ENCODE results near the gene CCDC85B. TPM values are rescaled to one million over a fixed set of nuclear protein-coding genes. Genes with fewer than 3 reads are reported as not detected.

The CCDC85B gene
- polyA plus RNA-seq (2013), result 4.9 and 5.3 TPM in 2 replicates

- H2AFZ ChIP-seq (ENCODE audit: insufficient read depth, low read length, poor library complexity), result peak within 1 kb of the TSS; percentile 89
- H3K36me3 ChIP-seq (ENCODE audit: control insufficient read depth in 1 of 2, insufficient read depth in 2 of 2, low read length in 2 of 2), result peaks cover 9 to 16% of the 10 kb centered on the region in 2 experiments
- peak within 1 kb of the TSS; percentile 70 for H4K12ac ChIP-seq (ENCODE audit: low read depth, low read length)
- peaks cover 13 to 26% of the 10 kb centered on the region in 2 experiments for H3K4me1 ChIP-seq (ENCODE audit: control insufficient read depth in 1 of 2, insufficient read depth in 2 of 2, low read length in 2 of 2)
- H3K9me3 ChIP-seq (ENCODE audit: insufficient read depth, low read depth, low read length), result no peaks in the 10 kb centered on the region
- no CpG with 5 or more reads among the region's 94 CpGs for WGBS (ENCODE audit: extremely low coverage, insufficient coverage, insufficient read length)
- no peaks in the 10 kb centered on the region for H3K27me3 ChIP-seq (ENCODE audit: insufficient read depth, low read length)
- peak within 1 kb of the TSS; percentile 69 for H4K8ac ChIP-seq (ENCODE audit: low read depth, low read length)
- peak within 1 kb of the TSS; percentile 60 for H2AK5ac ChIP-seq (ENCODE audit: low read length)
- H3K9ac ChIP-seq (ENCODE audit: low read length), result peak within 1 kb of the TSS; percentile 67
- H2BK12ac ChIP-seq (ENCODE audit: low read length), result peak within 1 kb of the TSS; percentile 25
- peaks cover 11% of the 10 kb centered on the region for H3K79me2 ChIP-seq (ENCODE audit: control insufficient read depth, insufficient read depth, low read length, poor library complexity)
- peak; percentile 95 to 97 for DNase-seq
- H2BK120ac ChIP-seq (ENCODE audit: insufficient read depth, low read length, poor library complexity), result peak within 1 kb of the TSS; percentile 59
- peak within 1 kb of the TSS; percentile 29 for H4K91ac ChIP-seq (ENCODE audit: low read depth, low read length)
- peak within 1 kb of the TSS; percentile 61 for H2BK5ac ChIP-seq (ENCODE audit: low read depth, low read length, poor library complexity)
- H3K79me1 ChIP-seq (ENCODE audit: low read length), result peaks cover 24% of the 10 kb centered on the region
- peak within 1 kb of the TSS; percentile 69 for H3K4me3 ChIP-seq (ENCODE audit: low read depth, low read length)
- peak within 1 kb of the TSS; percentile 85 for H3K14ac ChIP-seq (ENCODE audit: low read length)
- H3K4ac ChIP-seq (ENCODE audit: low read depth, low read length), result peak within 1 kb of the TSS; percentile 57
- H3K23ac ChIP-seq (ENCODE audit: low read length), result no peak within 1 kb of the TSS
- H3K18ac ChIP-seq (ENCODE audit: low read length), result peak within 1 kb of the TSS; percentile 91
- peak within 1 kb of the TSS; percentile 96 for H3K4me2 ChIP-seq (ENCODE audit: low read length)
- peak within 1 kb of the TSS; percentile 38 for H3K27ac ChIP-seq (ENCODE audit: low read depth, low read length)
Measured at GRCh38 chr11:65890324-65891218, at the start of gene CCDC85B. TSS of gene CCDC85B (plus strand) at chr11:65890673. CDS start at chr11:65890784, 111 bp downstream.

- no peak overlapping the region for H2BK12ac ChIP-seq (ENCODE audit: low read length)
- no peak overlapping the region for H3K4me3 ChIP-seq (ENCODE audit: low read depth, low read length)
- no peak overlapping the region for H2BK120ac ChIP-seq (ENCODE audit: insufficient read depth, low read length, poor library complexity)
- H4K12ac ChIP-seq (ENCODE audit: low read depth, low read length), result no peak overlapping the region
- H3K9ac ChIP-seq (ENCODE audit: low read length), result no peak overlapping the region
- H3K9me3 ChIP-seq (ENCODE audit: insufficient read depth, low read depth, low read length), result no peaks in the 10 kb centered on the region
- H3K79me2 ChIP-seq (ENCODE audit: control insufficient read depth, insufficient read depth, low read length, poor library complexity), result no peaks in the 10 kb centered on the region
- no peaks in the 10 kb centered on the region for H3K27me3 ChIP-seq (ENCODE audit: insufficient read depth, low read length)
- H3K23ac ChIP-seq (ENCODE audit: low read length), result no peak overlapping the region
- no peaks in the 10 kb centered on the region for H3K36me3 ChIP-seq (ENCODE audit: control insufficient read depth in 1 of 2, insufficient read depth in 2 of 2, low read length in 2 of 2)
- no peak overlapping the region for H4K8ac ChIP-seq (ENCODE audit: low read depth, low read length)
- no peak overlapping the region for H2AFZ ChIP-seq (ENCODE audit: insufficient read depth, low read length, poor library complexity)
- no peak overlapping the region for H2AK5ac ChIP-seq (ENCODE audit: low read length)
- no peak overlapping the region for H3K27ac ChIP-seq (ENCODE audit: low read depth, low read length)
- H3K4me2 ChIP-seq (ENCODE audit: low read length), result no peak overlapping the region
- H3K4ac ChIP-seq (ENCODE audit: low read depth, low read length), result no peak overlapping the region
- H2BK5ac ChIP-seq (ENCODE audit: low read depth, low read length, poor library complexity), result no peak overlapping the region
- H4K91ac ChIP-seq (ENCODE audit: low read depth, low read length), result no peak overlapping the region
- H3K79me1 ChIP-seq (ENCODE audit: low read length), result no peaks in the 10 kb centered on the region
- peak; percentile 62 to 71 for DNase-seq
- no peak overlapping the region for H3K18ac ChIP-seq (ENCODE audit: low read length)
- no peak overlapping the region for H3K14ac ChIP-seq (ENCODE audit: low read length)
- no CpG with 5 or more reads among the region's 4 CpGs for WGBS (ENCODE audit: extremely low coverage, insufficient coverage, insufficient read length)
- no peaks in the 10 kb centered on the region for H3K4me1 ChIP-seq (ENCODE audit: control insufficient read depth in 1 of 2, insufficient read depth in 2 of 2, low read length in 2 of 2)
Measured at GRCh38 chr11:65842144-65842543, 48.3 kb upstream of the CCDC85B start.

DNA sequence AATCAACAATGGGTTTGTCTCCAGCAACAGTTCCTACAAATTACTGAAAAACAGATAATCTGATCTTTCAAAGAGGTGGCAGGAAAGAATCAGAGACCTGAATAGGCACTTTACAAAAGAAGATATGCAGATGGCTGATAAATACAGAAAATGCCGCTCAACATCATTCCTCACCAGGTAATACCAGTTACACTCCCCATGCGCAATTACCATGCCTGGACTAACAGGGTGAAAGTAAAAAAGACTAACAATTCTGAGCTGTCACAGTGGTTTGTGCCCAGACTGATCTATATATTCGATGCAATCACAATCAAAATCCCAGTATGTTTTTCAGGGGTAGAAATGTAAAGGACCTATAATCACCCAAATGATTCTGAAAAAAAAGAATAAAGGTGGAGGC lies 46.7 kb upstream of the CCDC85B start:
- DNase-seq, result peak; percentile 88 to 96
- Histone ChIP-seq H2BK12ac (ENCODE audit: low read length) (no peak overlapping the region), H3K79me2 (ENCODE audit: control insufficient read depth, insufficient read depth, low read length, poor library complexity) (no peaks in the 10 kb centered on the region), H3K4me3 (ENCODE audit: low read depth, low read length) (no peak overlapping the region), H3K27ac (ENCODE audit: low read depth, low read length) (no peak overlapping the region), H3K4ac (ENCODE audit: low read depth, low read length) (no peak overlapping the region), H3K9ac (ENCODE audit: low read length) (no peak overlapping the region), H3K27me3 (ENCODE audit: insufficient read depth, low read length) (no peaks in the 10 kb centered on the region), H2BK5ac (ENCODE audit: low read depth, low read length, poor library complexity) (no peak overlapping the region), H4K12ac (ENCODE audit: low read depth, low read length) (no peak overlapping the region), H3K14ac (ENCODE audit: low read length) (no peak overlapping the region), H3K4me2 (ENCODE audit: low read length) (no peak overlapping the region), H3K36me3 (ENCODE audit: control insufficient read depth in 1 of 2, insufficient read depth in 2 of 2, low read length in 2 of 2) (no peaks in the 10 kb centered on the region), H3K18ac (ENCODE audit: low read length) (no peak overlapping the region), H4K91ac (ENCODE audit: low read depth, low read length) (no peak overlapping the region), H3K9me3 (ENCODE audit: insufficient read depth, low read depth, low read length) (no peaks in the 10 kb centered on the region), H2AFZ (ENCODE audit: insufficient read depth, low read length, poor library complexity) (no peak overlapping the region), H4K8ac (ENCODE audit: low read depth, low read length) (no peak overlapping the region), H2BK120ac (ENCODE audit: insufficient read depth, low read length, poor library complexity) (no peak overlapping the region), H3K23ac (ENCODE audit: low read length) (no peak overlapping the region), H3K79me1 (ENCODE audit: low read length) (no peaks in the 10 kb centered on the region), H2AK5ac (ENCODE audit: low read length) (no peak overlapping the region), H3K4me1 (ENCODE audit: control insufficient read depth in 1 of 2, insufficient read depth in 2 of 2, low read length in 2 of 2) (no peaks in the 10 kb centered on the region)
- WGBS (ENCODE audit: extremely low coverage, insufficient coverage, insufficient read length), result no CpG with 5 or more reads among the region's 3 CpGs

DNA sequence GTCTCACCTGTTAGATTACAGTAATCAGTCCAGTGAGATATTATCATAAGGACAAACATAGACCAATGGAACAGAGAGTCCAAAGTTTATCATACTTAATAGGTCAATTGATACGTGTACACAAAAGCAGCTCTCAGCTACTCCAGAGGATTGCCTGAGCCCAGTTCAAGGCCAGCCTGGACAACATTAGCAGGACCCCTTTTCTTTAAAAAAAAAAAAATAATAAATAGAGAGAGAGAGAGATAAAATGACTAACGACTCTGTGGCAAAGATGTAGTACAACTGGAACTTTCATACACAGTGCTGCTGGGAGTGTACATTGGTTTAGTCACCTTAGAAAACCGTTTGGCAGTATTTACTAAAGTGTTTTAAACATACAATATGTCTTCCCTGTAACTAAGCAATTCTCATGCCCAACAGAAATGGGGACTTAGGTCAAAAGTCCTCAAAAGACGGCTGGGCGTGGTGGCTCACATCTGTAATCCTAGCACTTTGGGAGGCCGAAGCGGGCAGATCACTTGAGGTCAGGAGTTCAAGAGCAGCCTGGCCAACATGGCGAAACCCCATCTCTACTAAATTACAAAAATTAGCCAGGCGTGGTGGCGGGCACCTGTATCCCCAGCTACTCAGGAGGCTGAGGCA lies 46.1 kb upstream of the CCDC85B start:
- Histone ChIP-seq H3K4me3 (ENCODE audit: low read depth, low read length) (no peak overlapping the region), H2BK120ac (ENCODE audit: insufficient read depth, low read length, poor library complexity) (no peak overlapping the region), H3K79me2 (ENCODE audit: control insufficient read depth, insufficient read depth, low read length, poor library complexity) (no peaks in the 10 kb centered on the region), H4K91ac (ENCODE audit: low read depth, low read length) (no peak overlapping the region), H2BK5ac (ENCODE audit: low read depth, low read length, poor library complexity) (no peak overlapping the region), H3K4me1 (ENCODE audit: control insufficient read depth in 1 of 2, insufficient read depth in 2 of 2, low read length in 2 of 2) (no peaks in the 10 kb centered on the region), H4K8ac (ENCODE audit: low read depth, low read length) (no peak overlapping the region), H3K27ac (ENCODE audit: low read depth, low read length) (no peak overlapping the region), H2AFZ (ENCODE audit: insufficient read depth, low read length, poor library complexity) (no peak overlapping the region), H3K79me1 (ENCODE audit: low read length) (no peaks in the 10 kb centered on the region), H2BK12ac (ENCODE audit: low read length) (no peak overlapping the region), H3K23ac (ENCODE audit: low read length) (no peak overlapping the region), H3K9ac (ENCODE audit: low read length) (no peak overlapping the region), H3K27me3 (ENCODE audit: insufficient read depth, low read length) (no peaks in the 10 kb centered on the region), H2AK5ac (ENCODE audit: low read length) (no peak overlapping the region), H3K4me2 (ENCODE audit: low read length) (no peak overlapping the region), H3K4ac (ENCODE audit: low read depth, low read length) (no peak overlapping the region), H3K18ac (ENCODE audit: low read length) (no peak overlapping the region), H3K14ac (ENCODE audit: low read length) (no peak overlapping the region), H4K12ac (ENCODE audit: low read depth, low read length) (no peak overlapping the region), H3K36me3 (ENCODE audit: control insufficient read depth in 1 of 2, insufficient read depth in 2 of 2, low read length in 2 of 2) (no peaks in the 10 kb centered on the region), H3K9me3 (ENCODE audit: insufficient read depth, low read depth, low read length) (no peaks in the 10 kb centered on the region)
- DNase-seq, result peak; percentile 56 to 69
- WGBS (ENCODE audit: extremely low coverage, insufficient coverage, insufficient read length), result no CpG with 5 or more reads among the region's 10 CpGs

Measured in trophoblast cell (in vitro differentiated cells and primary cell).